ENCODE data around the gene HSDL1.
A peak's percentile ranks its signal among the peaks of the same experiment; 100 is the strongest.

DNA sequence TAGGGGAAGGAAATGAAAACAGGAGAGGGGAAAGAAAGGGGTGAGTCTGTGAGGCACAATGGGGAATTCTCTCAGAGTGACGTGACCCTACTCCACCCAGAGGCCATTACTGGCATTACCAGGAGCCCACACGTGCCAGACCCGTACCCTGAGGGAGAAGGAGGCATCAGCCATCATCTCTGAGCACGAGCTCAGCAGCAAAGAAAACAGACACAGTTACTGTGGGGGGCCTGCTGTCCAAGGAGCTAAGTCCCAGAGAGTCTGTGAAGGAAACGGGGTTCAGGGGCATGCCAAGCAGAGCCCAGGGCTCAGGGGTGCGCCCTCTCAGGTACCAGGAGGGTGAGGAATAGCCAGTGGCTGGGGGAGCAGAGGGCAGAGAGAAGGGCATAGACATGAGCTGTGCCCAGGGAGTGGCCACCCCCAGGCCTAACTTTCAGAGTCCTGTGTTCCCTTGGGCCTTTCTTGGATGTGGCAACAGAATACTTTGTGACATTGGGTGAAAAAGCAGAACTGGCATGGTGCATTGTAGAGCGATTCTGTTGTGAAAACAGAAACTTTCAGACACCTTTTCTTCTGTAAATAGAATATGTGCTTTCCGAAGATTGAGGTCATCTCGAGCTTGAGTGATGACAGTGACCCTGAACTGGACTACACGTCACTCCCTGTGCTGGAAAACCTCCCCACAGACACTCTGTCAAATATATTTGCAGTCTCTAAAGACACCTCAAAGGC lies 30.5 kb upstream of the HSDL1 start:
- TF ChIP-seq, protein P1, sequence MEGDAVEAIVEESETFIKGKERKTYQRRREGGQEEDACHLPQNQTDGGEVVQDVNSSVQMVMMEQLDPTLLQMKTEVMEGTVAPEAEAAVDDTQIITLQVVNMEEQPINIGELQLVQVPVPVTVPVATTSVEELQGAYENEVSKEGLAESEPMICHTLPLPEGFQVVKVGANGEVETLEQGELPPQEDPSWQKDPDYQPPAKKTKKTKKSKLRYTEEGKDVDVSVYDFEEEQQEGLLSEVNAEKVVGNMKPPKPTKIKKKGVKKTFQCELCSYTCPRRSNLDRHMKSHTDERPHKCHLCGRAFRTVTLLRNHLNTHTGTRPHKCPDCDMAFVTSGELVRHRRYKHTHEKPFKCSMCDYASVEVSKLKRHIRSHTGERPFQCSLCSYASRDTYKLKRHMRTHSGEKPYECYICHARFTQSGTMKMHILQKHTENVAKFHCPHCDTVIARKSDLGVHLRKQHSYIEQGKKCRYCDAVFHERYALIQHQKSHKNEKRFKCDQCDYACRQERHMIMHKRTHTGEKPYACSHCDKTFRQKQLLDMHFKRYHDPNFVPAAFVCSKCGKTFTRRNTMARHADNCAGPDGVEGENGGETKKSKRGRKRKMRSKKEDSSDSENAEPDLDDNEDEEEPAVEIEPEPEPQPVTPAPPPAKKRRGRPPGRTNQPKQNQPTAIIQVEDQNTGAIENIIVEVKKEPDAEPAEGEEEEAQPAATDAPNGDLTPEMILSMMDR (IDR thresholded peaks at IDR 0.05) = peak in 3 of 4 experiments; percentile 67 to 73 (median 69)
- no peak for TF ChIP-seq POLR2AphosphoS5 (IDR thresholded peaks at IDR 0.05)
- TF ChIP-seq POLR2A (IDR thresholded peaks at IDR 0.05) = no peak
